ENCODE results near the gene SLC7A8.

SLC7A8 gene

DNA sequence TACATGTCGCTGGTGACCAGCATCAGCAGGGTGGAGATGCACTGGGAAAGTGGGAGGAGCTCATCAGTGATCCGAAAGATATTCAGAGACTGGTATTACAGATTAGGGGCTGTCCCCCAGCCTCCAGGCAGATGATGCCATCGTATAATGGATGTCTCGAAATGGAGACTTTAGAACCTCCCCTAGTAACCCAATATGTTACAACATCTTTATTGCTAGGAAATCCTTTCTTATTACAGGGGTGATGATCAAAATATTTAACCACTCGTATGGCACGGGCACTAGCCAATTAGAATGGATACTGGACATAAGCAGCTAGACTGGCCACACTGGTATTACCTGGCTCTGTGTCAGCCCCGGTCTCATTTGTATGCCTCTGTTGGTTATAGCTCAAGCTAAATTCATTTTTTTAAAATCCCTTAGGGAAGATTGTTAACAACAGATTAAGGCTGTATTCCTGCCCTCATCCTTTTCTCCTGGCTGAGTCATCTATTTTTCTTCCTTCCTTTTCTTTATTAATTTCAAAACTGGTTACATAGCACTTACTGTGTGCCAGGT, 53.6 kb downstream of the SLC7A8 start:
- DNase-seq = no peak

- DNase-seq = no peak
Measured at GRCh38 chr14:23128969-23129758, 54.3 kb downstream of the SLC7A8 start.

DNA sequence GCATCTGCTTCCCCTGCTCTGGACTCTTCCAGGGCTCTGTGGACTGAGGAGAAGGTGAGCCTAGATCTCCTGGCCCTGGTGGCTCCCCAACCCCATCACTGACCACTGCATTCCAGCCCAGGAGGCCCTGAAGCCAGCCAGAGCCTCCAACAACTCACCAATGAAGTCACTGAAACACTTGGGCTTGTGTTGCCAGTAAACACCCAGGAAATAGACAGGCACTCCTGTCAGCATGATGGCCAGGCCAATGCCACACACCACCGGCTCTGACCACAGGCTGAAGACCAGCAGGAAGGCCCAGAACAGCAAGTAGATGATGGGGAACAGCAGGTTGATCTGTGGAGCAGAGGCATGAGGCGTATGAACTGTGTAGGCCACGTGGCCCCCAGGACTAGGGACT, 55.6 kb downstream of the SLC7A8 start:
- DNase-seq = no peak

GRCh38 chr14:23126548-23127278, 56.7 kb downstream of the SLC7A8 start:
- no peak for DNase-seq

GRCh38 chr14:23125933-23126524, 57.4 kb downstream of the SLC7A8 start:
- DNase-seq = no peak

- no peak for DNase-seq
Measured at GRCh38 chr14:23125011-23125410, 58.4 kb downstream of the SLC7A8 start.

GRCh38 chr14:23124337-23124954, 59.0 kb downstream of the SLC7A8 start:
- no peak for DNase-seq

DNA sequence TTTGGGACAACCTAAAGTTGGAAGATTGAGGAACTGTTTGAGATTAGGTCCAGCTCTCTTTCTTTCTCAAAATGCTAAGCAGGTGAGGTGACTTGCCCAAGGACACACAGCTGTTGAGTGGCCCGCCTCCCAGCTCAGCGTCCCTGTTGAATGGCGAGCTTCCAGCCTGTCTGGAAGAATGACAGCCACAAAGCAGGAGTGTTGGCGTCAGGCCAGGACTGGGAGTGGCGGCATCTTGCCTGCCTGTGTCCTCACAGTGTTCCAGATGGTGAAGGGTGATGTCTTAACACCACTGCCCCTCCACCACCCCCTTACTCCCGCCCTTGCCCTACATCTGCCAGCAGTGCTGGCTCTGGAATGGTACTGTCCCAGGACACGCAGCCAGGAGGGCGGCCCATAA, 60.0 kb downstream of the SLC7A8 start:
- no peak for DNase-seq

- no peak for DNase-seq
Measured at GRCh38 chr14:23122086-23122485, 61.4 kb downstream of the SLC7A8 start.

DNA sequence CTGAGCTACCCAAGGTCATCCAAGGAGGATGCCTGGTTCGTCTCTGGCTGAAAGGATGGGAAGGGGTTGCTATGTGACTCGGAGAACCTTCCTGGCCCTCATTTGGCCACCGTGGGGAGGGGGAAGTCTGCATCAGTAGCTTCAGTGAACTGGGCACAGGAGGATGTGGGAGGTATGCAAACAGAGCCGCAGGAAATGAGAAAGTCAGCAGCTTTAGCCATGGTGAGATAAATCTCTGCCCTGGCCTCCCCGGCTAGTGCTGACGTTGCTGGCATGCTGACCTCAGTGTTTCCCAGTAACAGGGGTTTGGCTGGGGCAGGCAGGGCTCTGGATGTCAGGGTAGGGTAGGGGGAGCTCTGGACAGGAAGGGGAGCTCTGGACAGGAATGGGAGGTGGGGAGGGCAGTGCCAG, 62.1 kb downstream of the SLC7A8 start:
- no peak for DNase-seq

- DNase-seq = peak; percentile 94
Measured at GRCh38 chr14:23120541-23121251, 62.8 kb downstream of the SLC7A8 start.

- DNase-seq = no peak
Measured at GRCh38 chr14:23119363-23120327, 63.8 kb downstream of the SLC7A8 start.

DNA sequence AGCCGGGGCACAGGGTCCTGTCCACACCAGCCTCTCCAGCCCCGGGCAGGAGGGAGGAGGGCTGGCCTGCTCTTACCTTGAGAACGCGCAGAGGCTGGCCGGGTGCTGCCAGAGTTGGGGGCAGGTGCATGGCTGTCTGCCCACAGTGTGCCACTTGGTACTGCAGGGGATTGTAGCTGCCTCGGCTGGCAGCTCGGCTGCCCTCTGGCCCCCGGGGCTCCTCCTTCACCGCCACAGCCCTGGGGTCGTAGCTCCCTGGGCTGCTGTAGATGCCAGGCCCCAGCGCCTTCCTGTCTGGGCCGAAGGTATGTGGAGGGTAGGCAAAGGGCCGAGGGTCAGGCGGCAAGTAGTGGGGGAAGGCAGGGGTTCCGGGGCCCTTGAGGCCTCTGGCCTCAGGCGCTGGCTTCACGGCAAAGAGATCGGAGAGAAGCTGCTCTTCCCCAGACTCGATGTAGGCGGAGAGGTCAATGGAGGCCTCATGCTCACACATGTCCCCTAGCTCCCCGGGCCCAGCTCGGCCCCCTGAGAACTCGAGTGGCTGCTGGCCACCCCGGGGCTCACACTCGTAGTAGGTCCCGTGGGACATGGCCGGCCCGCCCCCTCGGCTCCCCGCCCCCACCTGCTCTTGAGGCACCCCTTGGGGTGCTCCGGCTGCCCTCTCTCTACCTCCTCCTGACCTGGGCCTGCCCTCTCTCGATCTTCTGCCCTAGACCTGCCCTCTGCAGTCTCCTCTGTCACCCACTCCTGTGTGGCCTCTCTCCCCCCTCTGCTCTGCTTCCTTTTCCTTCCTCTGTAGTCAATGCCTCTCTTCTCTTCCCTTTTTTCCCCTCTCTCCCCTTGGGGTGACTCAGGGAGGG, 64.7 kb downstream of the SLC7A8 start, which contains the start of gene CEBPE:
Gene CEBPE (minus strand): TSS at position 750 of the 857 bp plus-strand sequence. CDS start 164 bp downstream, at position 586.
- no peak for DNase-seq

DNA sequence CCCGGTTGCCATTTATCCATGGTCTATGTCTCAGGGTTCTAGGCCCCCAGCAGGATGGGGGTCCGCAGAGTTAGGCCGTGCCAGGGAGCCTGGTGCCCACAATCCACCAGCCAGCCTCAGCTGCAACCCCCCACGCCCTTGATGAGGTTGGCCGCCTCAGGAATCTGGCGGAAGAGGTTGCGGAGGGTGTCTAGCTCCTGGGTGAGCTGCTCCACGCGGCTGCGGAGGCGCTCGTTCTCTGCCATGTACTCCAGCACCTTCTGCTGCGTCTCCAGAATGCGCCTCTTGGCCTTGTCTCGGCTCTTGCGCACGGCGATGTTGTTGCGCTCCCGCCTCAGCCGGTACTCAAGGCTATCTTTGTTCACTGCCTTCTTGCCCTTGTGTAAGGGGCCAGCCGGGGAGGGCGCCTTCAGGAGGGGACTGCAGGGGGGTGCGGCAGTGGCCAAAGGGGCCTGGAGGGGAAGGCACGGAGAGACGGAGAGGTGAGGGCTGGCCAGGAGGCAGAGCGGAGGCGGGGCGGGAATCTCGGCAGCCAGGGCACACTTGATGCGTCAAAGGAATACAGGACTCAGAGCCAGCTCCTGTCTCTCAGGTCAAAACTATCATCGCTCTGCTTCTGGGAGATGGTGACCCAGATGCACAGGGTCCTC, 66.0 kb downstream of the SLC7A8 start:
- DNase-seq = no peak

- no peak for DNase-seq
Measured at GRCh38 chr14:23115918-23116317, 67.5 kb downstream of the SLC7A8 start.

GRCh38 chr14:23115039-23115731, 68.3 kb downstream of the SLC7A8 start:
- no peak for DNase-seq

DNA sequence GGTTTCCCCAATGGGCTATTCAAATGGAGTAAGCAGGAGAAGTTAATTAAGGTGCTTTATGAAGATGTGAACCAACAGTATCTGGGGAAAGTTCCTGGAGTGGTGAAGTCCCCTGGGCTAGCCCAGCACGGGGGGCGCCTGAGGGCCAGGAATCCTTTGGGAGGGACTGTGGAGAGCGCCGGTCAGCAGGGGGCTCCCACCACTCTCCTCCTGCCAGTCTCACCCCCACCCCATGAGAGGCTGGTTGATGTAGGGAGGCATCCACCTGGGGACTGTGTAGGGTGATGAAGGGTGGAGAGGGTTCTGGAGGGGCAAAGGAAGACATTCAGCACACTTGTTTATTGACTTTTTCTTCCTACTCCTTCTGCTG, 68.8 kb downstream of the SLC7A8 start:
- DNase-seq = no peak

DNA sequence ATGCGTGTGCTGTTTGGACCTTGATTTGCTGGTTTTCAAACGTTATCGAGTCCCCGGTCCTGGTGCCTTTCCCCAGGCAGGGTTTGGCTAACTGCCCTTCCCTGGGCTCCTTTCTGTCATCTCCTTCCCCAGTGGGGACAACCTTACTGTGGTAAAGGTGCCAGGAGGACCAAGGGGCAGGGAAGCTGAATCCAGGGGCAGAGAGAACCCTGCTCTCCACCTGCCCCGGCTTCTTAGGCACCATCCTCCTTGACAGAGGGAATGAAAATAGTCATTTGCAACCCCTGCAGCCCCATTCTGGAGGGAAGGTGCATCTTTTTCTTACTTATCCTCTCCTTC, 69.4 kb downstream of the SLC7A8 start:
- no peak for DNase-seq

Data from NCI-H2107 (cell line).